GM12878 (cell line): ENCODE measurements around the gene CD53. TPM values are rescaled to one million over a fixed set of nuclear protein-coding genes. Genes with fewer than 3 reads are reported as not detected.

Experiments used
- ATAC-seq: fragments of 200-7000 bp; cut with Tn5 transposase; 3 replicates; pipeline ENCODE4 v1.9.1; 2020; ENCODE audit warnings: mild to moderate bottlenecking, moderate library complexity
- BruUV-seq: library from RNA; stranded (reverse); fragments of 400-500 nt; replicated peaks from 2 replicates; lab custom pipeline; 2021; lab: Mats Ljungman, UMichigan
- CTCF ChIA-PET: fragments of 300-600 bp; sonication (Branson Sonifier 250); formaldehyde crosslinking; extraction: SDS; loops from one replicate; lab custom pipeline; 2021; ENCODE audit warnings: inconsistent platforms; lab: Yijun Ruan, JAX
- POLR2A ChIA-PET: fragments of 350-600 bp; formaldehyde crosslinking; extraction: SDS; loops from one replicate; lab custom pipeline; 2021; ENCODE audit warnings: inconsistent platforms; lab: Charles Lee
- RAD21 ChIA-PET: fragments of 300-600 bp; sonication (Branson Sonifier 250); formaldehyde crosslinking; loops from one replicate; lab custom pipeline; 2023; ENCODE audit warnings: antibody characterized with exemption; ENCODE audit not compliant: unreplicated experiment; lab: Charles Lee
- SMC1A ChIA-PET: fragments of 300-600 bp; sonication (Branson Sonifier 250); formaldehyde crosslinking; loops from one replicate; lab custom pipeline; 2023; ENCODE audit not compliant: unreplicated experiment, uncharacterized antibody; lab: Charles Lee
- DNase-seq: peaks from one replicate; pipeline ENCODE4 v3.0.0-alpha.2; 2011; ENCODE audit warnings: low read depth, low spot score
- FAIRE-seq: peaks from 3 replicates; lab custom pipeline; 2011; peaks lifted over from hg19 to GRCh38; lab: Jason Lieb, UNC
- H2AFZ ChIP-seq: 2 replicates; pipeline ENCODE4 v1.6.0; 2011; ENCODE audit warnings: low read depth, low read length, control low read depth; ENCODE audit not compliant: control insufficient read depth
- H3K27ac ChIP-seq: 2 replicates; pipeline ENCODE4 v1.5.1; 2011; ENCODE audit warnings: control low read depth; ENCODE audit not compliant: control insufficient read depth, insufficient read depth
- H3K27me3 ChIP-seq, 2 experiments: replicated peaks in 1 of 2; 2 replicates each; pipeline versions ENCODE4 v1.6.0 to v1.6.1; 2011; ENCODE audit warnings: low read length in 1 of 2; ENCODE audit not compliant: control insufficient read depth in 2 of 2, insufficient read depth in 2 of 2
- H3K36me3 ChIP-seq, 2 experiments: 2 replicates each; pipeline ENCODE4 v1.5.1; 2011; ENCODE audit warnings: low read length in 1 of 2; ENCODE audit not compliant: control insufficient read depth in 2 of 2, insufficient read depth in 2 of 2
- H3K4me1 ChIP-seq: 2 replicates; pipeline ENCODE4 v1.6.1; 2011; ENCODE audit warnings: mild to moderate bottlenecking, low read length, moderate library complexity, mixed read lengths; ENCODE audit not compliant: control insufficient read depth, insufficient read depth
- H3K4me2 ChIP-seq: 2 replicates; pipeline ENCODE4 v1.6.0; 2011; ENCODE audit warnings: control low read depth; ENCODE audit not compliant: control insufficient read depth, insufficient read depth
- H3K4me3 ChIP-seq: fragments of 200-600 bp; sonication (generic); 2 replicates; pipeline ENCODE4 v1.5.1; 2016
- H3K79me2 ChIP-seq: 2 replicates; pipeline ENCODE4 v1.6.0; 2011; ENCODE audit warnings: low read length; ENCODE audit not compliant: control insufficient read depth, insufficient read depth
- H3K9ac ChIP-seq: 2 replicates; pipeline ENCODE4 v1.8.0; 2011; ENCODE audit warnings: low read length, control low read depth, mixed read lengths; ENCODE audit not compliant: control insufficient read depth, insufficient read depth
- H3K9me3 ChIP-seq: replicated peaks from 3 replicates; pipeline ENCODE4 v1.5.1; 2011; ENCODE audit warnings: mild to moderate bottlenecking, low read length; ENCODE audit not compliant: control insufficient read depth, insufficient read depth
- H4K20me1 ChIP-seq: 2 replicates; pipeline ENCODE4 v1.6.0; 2011; ENCODE audit not compliant: control insufficient read depth, insufficient read depth
- GABPA ChIP-seq: IDR thresholded peaks from 2 replicates; pipeline ENCODE4 v1.6.1; 2014; ENCODE audit warnings: antibody characterized with exemption, low read depth, mild to moderate bottlenecking, inconsistent platforms
- IKZF1 ChIP-seq: fragments of 450-650 bp; conservative IDR thresholded peaks from 2 replicates; pipeline ENCODE4 v1.6.1; 2017; ENCODE audit warnings: antibody characterized with exemption, mild to moderate bottlenecking
- POLR2AphosphoS5 ChIP-seq: IDR thresholded peaks from 2 replicates; pipeline ENCODE4 v1.6.1; 2011; ENCODE audit warnings: mild to moderate bottlenecking, low read length, inconsistent platforms
- RAD21 ChIP-seq: IDR thresholded peaks from 2 replicates; pipeline ENCODE4 v1.6.1; 2011; ENCODE audit warnings: mild to moderate bottlenecking, low read depth, low read length, moderate library complexity; ENCODE audit not compliant: insufficient read depth
- RELA ChIP-seq: fragments of 450-650 bp; IDR thresholded peaks from 2 replicates; pipeline ENCODE4 v1.8.0; 2014; ENCODE audit warnings: borderline replicate concordance; ENCODE audit not compliant: partially characterized antibody
- SMAD1 ChIP-seq: fragments of 450-650 bp; IDR thresholded peaks from 2 replicates; pipeline ENCODE4 v1.6.1; 2018; ENCODE audit warnings: mild to moderate bottlenecking, low read depth; ENCODE audit not compliant: partially characterized antibody
- SP1 ChIP-seq: IDR thresholded peaks from one replicate; pipeline ENCODE4 v1.6.1; 2011; ENCODE audit warnings: low read depth, low read length
- TBL1XR1 ChIP-seq: IDR thresholded peaks from 2 replicates; pipeline ENCODE4 v1.6.1; 2012; ENCODE audit warnings: low read depth, low read length, improper control_type of control experiment
- ZBED1 ChIP-seq: IDR thresholded peaks from 2 replicates; pipeline ENCODE4 v1.6.1; 2016; ENCODE audit warnings: borderline replicate concordance
- in situ Hi-C: fragments of 300-500 bp; cut with MboI; formaldehyde crosslinking; loops from 9 replicates; pipeline ENCODE4 v1.14.3; 2018; ENCODE audit warnings: mixed read lengths
- intact Hi-C: fragments of 100-400 bp; cut with micrococcal nuclease; formaldehyde crosslinking; loops from one replicate; pipeline ENCODE4 v1.14.2; 2022; ENCODE audit not compliant: unreplicated experiment
- polyA plus RNA-seq, 11 experiments: library from polyadenylated mRNA; depleted of rRNA in 4 of 11; unstranded in 6 of 11; stranded (reverse) in 5 of 11; fragments of >200 nt; fragmentation: Nextera tagmentation in 4 of 11; fragmentation: Illumina TruSeq in 1 of 11; extraction: Ambion mirVana in 4 of 11; extraction: Trizol in 1 of 11; gene quantifications; 1 replicate in 1 of 11; 2 replicates in 10 of 11; pipeline versions ENCODE4 v1.2.1 to v1.2.3, GENCODE V29; 2011 to 2016; ENCODE audit warnings: inconsistent platforms in 2 of 11, missing spikeins in 2 of 11, low read depth in 1 of 11
- total RNA-seq, 4 experiments: library from RNA; depleted of rRNA in 3 of 4; stranded (reverse); fragments of >200 nt in 3 of 4; fragmentation: Illumina TruSeq in 1 of 4; extraction: Trizol in 1 of 4; gene quantifications; 2 replicates each; pipeline versions ENCODE4 v1.2.1 to v1.2.3, GENCODE V29; 2013 to 2021
- TF ChIP-seq, protein P1 (sequence below): IDR thresholded peaks from 2 replicates; pipeline ENCODE4 v1.6.1; 2011; ENCODE audit warnings: borderline replicate concordance, low read depth, mild to moderate bottlenecking, moderate library complexity, low read length; ENCODE audit not compliant: insufficient read depth, poor library complexity, severe bottlenecking
- TF ChIP-seq, protein P2 (sequence below): IDR thresholded peaks from 2 replicates; pipeline ENCODE4 v1.6.1; 2012; ENCODE audit warnings: mild to moderate bottlenecking, low read depth, low read length

Gene CD53
- total and polyA plus RNA-seq, 10 of the 15 experiments (the other 5 are each of a cell fraction or from before 2014, with no cell fraction given) = 350 to 1,389 (median 538) TPM

GRCh38 chr1:110903853-110904500, 31.0 kb downstream of the CD53 start (continued):
- TF ChIP-seq, protein P1, sequence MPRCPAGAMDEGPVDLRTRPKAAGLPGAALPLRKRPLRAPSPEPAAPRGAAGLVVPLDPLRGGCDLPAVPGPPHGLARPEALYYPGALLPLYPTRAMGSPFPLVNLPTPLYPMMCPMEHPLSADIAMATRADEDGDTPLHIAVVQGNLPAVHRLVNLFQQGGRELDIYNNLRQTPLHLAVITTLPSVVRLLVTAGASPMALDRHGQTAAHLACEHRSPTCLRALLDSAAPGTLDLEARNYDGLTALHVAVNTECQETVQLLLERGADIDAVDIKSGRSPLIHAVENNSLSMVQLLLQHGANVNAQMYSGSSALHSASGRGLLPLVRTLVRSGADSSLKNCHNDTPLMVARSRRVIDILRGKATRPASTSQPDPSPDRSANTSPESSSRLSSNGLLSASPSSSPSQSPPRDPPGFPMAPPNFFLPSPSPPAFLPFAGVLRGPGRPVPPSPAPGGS = peak; percentile 14
- TF ChIP-seq TBL1XR1 = no peak
- TF ChIP-seq ZBED1 = peak; percentile 26; the same call in 1 of the 2 replicates
- TF ChIP-seq RELA = no peak
- peak; percentile 54; the same call in 1 of the 2 replicates for TF ChIP-seq POLR2AphosphoS5
- TF ChIP-seq IKZF1 = no peak
- no peak for TF ChIP-seq GABPA

GRCh38 chr1:110912784-110913183, 39.8 kb downstream of the CD53 start:
- no peak overlapping the region for H3K27ac ChIP-seq
- ATAC-seq = no peak
- H3K4me2 ChIP-seq = no peak overlapping the region
- in situ Hi-C loops = no loop called here
- no peak overlapping the region for H2AFZ ChIP-seq
- no peaks in the 10 kb centered on the region for H3K36me3 ChIP-seq
- no peaks in the 10 kb centered on the region for H4K20me1 ChIP-seq
- no TSS peak for BruUV-seq
- CTCF ChIA-PET = no interaction called here
- peaks cover 2% of the 10 kb centered on the region; the same call in 2 of the 3 replicates for H3K9me3 ChIP-seq
- H3K79me2 ChIP-seq = no peaks in the 10 kb centered on the region
- no peak overlapping the region for H3K4me3 ChIP-seq
- TF ChIP-seq RAD21 (no peak), SMAD1 (no peak), SP1 (no peak)
- TF ChIP-seq, protein P2, sequence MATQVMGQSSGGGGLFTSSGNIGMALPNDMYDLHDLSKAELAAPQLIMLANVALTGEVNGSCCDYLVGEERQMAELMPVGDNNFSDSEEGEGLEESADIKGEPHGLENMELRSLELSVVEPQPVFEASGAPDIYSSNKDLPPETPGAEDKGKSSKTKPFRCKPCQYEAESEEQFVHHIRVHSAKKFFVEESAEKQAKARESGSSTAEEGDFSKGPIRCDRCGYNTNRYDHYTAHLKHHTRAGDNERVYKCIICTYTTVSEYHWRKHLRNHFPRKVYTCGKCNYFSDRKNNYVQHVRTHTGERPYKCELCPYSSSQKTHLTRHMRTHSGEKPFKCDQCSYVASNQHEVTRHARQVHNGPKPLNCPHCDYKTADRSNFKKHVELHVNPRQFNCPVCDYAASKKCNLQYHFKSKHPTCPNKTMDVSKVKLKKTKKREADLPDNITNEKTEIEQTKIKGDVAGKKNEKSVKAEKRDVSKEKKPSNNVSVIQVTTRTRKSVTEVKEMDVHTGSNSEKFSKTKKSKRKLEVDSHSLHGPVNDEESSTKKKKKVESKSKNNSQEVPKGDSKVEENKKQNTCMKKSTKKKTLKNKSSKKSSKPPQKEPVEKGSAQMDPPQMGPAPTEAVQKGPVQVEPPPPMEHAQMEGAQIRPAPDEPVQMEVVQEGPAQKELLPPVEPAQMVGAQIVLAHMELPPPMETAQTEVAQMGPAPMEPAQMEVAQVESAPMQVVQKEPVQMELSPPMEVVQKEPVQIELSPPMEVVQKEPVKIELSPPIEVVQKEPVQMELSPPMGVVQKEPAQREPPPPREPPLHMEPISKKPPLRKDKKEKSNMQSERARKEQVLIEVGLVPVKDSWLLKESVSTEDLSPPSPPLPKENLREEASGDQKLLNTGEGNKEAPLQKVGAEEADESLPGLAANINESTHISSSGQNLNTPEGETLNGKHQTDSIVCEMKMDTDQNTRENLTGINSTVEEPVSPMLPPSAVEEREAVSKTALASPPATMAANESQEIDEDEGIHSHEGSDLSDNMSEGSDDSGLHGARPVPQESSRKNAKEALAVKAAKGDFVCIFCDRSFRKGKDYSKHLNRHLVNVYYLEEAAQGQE = no peak
- TF ChIP-seq, all 136 proteins: peak for 0
- FAIRE-seq = no peak
- no peaks in the 10 kb centered on the region for H3K27me3 ChIP-seq
- intact Hi-C loops = no loop called here
- peaks cover 5% of the 10 kb centered on the region; the same call in 1 of the 2 replicates for H3K4me1 ChIP-seq
- H3K9ac ChIP-seq = no peak overlapping the region
- RAD21 ChIA-PET = no interaction called here
- POLR2A ChIA-PET = no interaction called here
- no peak for DNase-seq
- SMC1A ChIA-PET = no interaction called here
